ENCODE measurements around the gene ASCC3.

DNA sequence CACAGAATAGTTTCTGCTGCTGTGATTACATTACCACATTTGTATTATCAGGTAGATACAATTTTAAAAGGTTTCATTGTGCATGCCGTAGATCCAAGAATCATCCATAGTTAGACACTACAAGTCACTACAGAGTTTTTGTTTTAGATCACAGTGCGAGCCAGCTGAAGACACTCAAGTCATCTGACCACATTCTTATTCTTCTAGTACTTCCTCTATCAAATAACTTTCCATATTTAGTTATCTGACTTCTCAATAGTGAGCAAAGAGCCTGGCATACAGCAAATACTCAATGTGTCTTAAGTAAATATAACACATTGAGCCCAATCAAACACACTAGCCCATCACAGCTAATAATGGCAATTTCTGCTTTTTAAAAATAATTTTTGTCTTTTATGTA is 195.4 kb downstream of the ASCC3 start:
- no peak for TF ChIP-seq CTCF (IDR thresholded peaks at IDR 0.05)
- no peak for TF ChIP-seq ZFX (IDR thresholded peaks at IDR 0.05; ENCODE audit: borderline replicate concordance)

All from 22Rv1 (cell line).